ENCODE results near the gene MYO9A. TPM values are rescaled to one million over a fixed set of nuclear protein-coding genes. Genes with fewer than 3 reads are reported as not detected.

Gene MYO9A
- total RNA-seq, 2 experiments from 2014 or later, result 18.6 to 22.2 TPM

GRCh38 chr15:72155003-72155621 is 37.2 kb upstream of the MYO9A start:
- H3K4me3 Mint-ChIP-seq, result peak overlapping the region; percentile 61
- H3K9me3 Mint-ChIP-seq, result no peaks in the 10 kb centered on the region
- peaks cover 8% of the 10 kb centered on the region for H3K4me1 Mint-ChIP-seq
- ChIA-PET CTCF (interaction anchor here (1.0 to 3.0 kb wide), 5 partner anchors 13 to 412 kb away, joined by 4 to 36 read pairs (median 14); no protein-coding TSS in a partner anchor), POLR2A (no interaction called here)
- DNase-seq, result no peak
- no peak overlapping the region for H3K27ac Mint-ChIP-seq
- no peaks in the 10 kb centered on the region for H3K36me3 Mint-ChIP-seq (ENCODE audit: low read depth)
- peaks cover 4% of the 10 kb centered on the region for H3K27me3 Mint-ChIP-seq

DNA sequence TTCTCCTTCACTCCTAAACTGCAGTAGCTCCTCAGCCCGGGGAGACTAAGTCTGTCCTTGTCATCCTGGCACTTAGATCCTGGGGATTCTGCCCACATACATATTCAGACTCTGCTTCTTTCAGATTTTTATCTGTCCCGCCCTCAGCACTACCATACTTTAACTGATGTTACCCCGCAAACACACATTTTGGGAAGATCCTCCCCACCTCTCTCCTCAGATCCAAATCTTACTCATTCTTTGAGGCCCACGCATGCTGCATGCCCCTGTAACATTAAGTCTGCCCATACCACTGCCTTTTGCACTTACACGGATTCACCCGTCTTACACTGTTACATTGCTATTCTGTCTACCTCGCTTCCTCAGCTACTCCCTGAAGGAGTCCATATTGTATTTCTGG is 36.4 kb upstream of the MYO9A start:
- CTCF ChIA-PET, result interaction anchor here (1.2 to 1.6 kb wide), 3 partner anchors 36 to 410 kb away, joined by 3 to 6 read pairs (median 5); partner anchors contain the start of genes MYO9A and SENP8
- H3K27me3 Mint-ChIP-seq, result peaks cover 4% of the 10 kb centered on the region

DNA sequence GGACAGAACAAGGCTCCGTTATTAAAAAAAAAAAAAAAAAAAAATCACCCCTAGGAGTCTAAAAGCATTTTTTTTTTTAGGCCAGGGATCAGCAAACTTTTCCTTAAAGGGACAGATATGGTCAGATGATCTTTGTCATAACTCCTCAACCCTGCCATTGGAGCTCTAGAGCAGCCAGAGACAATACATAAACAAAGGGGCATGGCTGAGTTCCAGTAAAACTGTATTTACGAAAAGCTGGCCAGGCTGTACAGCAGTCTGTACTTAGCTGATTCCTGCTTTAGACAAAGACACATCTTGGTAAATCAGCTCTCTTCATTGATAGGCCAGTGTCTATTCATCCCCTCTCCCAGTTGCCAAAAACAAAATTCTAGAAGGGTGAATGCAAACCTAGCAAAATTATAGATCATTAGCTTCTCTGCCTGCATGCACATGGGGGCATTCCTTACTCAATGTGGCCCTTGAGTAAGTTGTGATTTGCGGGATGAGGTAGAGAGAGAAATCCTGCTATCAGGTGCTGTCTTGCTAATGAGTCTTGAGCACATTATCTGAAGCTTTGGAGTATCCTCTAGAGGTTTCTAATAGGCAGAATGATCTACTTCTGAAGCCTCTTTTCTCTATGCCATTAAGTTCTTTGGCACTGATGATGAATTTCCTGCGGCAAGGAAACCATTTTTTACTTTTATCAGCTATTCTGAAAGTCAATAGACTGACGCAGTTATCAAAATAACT is 35.5 kb upstream of the MYO9A start:
- peaks cover 8% of the 10 kb centered on the region for H3K4me1 Mint-ChIP-seq
- no peaks in the 10 kb centered on the region for H3K36me3 Mint-ChIP-seq (ENCODE audit: low read depth)
- POLR2A ChIA-PET, result no interaction called here
- H3K27me3 Mint-ChIP-seq, result no peaks in the 10 kb centered on the region
- no peaks in the 10 kb centered on the region for H3K9me3 Mint-ChIP-seq
- DNase-seq, result no peak
- H3K27ac Mint-ChIP-seq, result no peak overlapping the region
- CTCF ChIA-PET, result interaction anchor here (1.2 to 1.6 kb wide), 4 partner anchors 35 to 409 kb away, joined by 3 to 6 read pairs (median 4); partner anchors contain the start of genes MYO9A and SENP8
- no peak overlapping the region for H3K4me3 Mint-ChIP-seq

More for the DNA sequence above, 36.4 kb upstream of the MYO9A start:
- H3K9me3 Mint-ChIP-seq, result no peaks in the 10 kb centered on the region
- POLR2A ChIA-PET, result no interaction called here
- no peaks in the 10 kb centered on the region for H3K36me3 Mint-ChIP-seq (ENCODE audit: low read depth)
- peaks cover 8% of the 10 kb centered on the region for H3K4me1 Mint-ChIP-seq
- no peak for DNase-seq
- no peak overlapping the region for H3K27ac Mint-ChIP-seq
- H3K4me3 Mint-ChIP-seq, result no peak overlapping the region

DNA sequence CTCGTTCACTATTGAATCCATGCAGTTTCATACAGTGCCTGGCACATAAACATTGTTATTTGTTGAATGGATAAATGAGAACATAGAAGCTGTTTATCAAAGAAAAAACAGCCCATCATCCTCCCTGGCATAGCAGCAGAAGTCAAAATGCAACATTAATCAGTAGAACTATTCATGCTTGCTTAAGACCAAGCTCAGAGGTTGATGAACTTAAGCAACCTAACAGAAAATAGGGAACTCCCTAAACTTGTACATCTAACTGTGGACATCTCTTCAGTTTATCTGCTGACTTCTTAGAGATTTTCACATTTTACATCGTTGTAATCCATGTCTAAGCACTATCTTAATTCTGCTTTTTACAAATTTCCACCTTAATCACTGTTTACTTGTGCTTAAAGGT is 29.5 kb upstream of the MYO9A start:
- Mint-ChIP-seq H3K36me3 (ENCODE audit: low read depth) (no peaks in the 10 kb centered on the region), H3K9me3 (no peaks in the 10 kb centered on the region), H3K4me3 (no peak overlapping the region), H3K27ac (no peak overlapping the region), H3K27me3 (no peaks in the 10 kb centered on the region), H3K4me1 (no peaks in the 10 kb centered on the region)
- no peak for DNase-seq
- ChIA-PET POLR2A (no interaction called here), CTCF (no interaction called here)

DNA sequence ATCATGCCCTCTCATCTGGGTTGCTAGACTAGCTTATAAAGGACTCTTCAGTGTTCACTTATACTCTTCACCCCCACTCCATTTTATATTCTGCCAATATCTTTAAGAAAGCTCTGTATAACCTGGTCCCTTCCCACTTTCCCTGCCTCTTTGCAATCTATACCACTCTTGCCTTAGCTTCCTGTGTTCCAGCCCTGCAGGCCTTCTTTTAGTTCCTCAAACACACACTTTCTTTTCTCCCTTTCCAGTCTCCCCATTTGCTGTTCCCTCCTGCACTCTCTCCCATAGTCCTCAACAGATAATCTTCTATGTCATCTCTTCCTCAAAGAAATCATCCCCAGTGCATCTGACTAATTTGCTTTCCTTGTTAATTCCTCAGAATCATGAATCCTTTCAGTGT is 29.0 kb upstream of the MYO9A start:
- POLR2A ChIA-PET, result no interaction called here
- no peak for DNase-seq
- Mint-ChIP-seq H3K36me3 (ENCODE audit: low read depth) (no peaks in the 10 kb centered on the region), H3K27me3 (no peaks in the 10 kb centered on the region), H3K27ac (no peak overlapping the region), H3K9me3 (no peaks in the 10 kb centered on the region), H3K4me1 (no peaks in the 10 kb centered on the region), H3K4me3 (no peak overlapping the region)
- CTCF ChIA-PET, result no interaction called here

DNA sequence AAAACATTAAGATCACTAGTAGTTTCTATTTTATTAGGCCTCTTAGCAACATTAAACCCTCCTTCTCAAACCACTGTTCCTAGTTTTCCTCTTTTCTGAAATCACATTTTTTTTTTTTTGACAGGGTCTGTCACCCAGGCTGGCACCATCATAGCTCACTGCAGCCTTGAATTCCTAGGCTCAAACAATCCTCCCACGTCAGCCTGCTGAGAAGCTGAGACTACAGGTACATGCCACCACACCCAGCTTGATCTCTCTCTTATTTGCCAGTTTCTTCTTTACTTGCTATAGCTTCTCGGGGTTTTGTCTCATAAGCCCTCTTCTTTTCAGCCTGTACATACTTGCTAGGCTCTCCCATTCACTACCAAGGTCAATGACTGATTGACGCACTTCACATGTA is 28.3 kb upstream of the MYO9A start:
- Mint-ChIP-seq H3K27me3 (no peaks in the 10 kb centered on the region), H3K9me3 (no peaks in the 10 kb centered on the region), H3K4me3 (no peak overlapping the region), H3K36me3 (ENCODE audit: low read depth) (no peaks in the 10 kb centered on the region), H3K4me1 (peaks cover 4% of the 10 kb centered on the region), H3K27ac (no peak overlapping the region)
- ChIA-PET CTCF (interaction anchor here (0.9 kb wide), 1 partner anchor 81 kb away, joined by 3 read pairs; no protein-coding TSS in a partner anchor), POLR2A (no interaction called here)
- no peak for DNase-seq

- H3K4me1 Mint-ChIP-seq, result peaks cover 4% of the 10 kb centered on the region
- no peak overlapping the region for H3K27ac Mint-ChIP-seq
- POLR2A ChIA-PET, result no interaction called here
- H3K27me3 Mint-ChIP-seq, result no peaks in the 10 kb centered on the region
- no peaks in the 10 kb centered on the region for H3K36me3 Mint-ChIP-seq (ENCODE audit: low read depth)
- CTCF ChIA-PET, result no interaction called here
- DNase-seq, result no peak
- H3K9me3 Mint-ChIP-seq, result no peaks in the 10 kb centered on the region
- H3K4me3 Mint-ChIP-seq, result no peak overlapping the region
Measured at GRCh38 chr15:72141171-72142084, 23.5 kb upstream of the MYO9A start.

DNA sequence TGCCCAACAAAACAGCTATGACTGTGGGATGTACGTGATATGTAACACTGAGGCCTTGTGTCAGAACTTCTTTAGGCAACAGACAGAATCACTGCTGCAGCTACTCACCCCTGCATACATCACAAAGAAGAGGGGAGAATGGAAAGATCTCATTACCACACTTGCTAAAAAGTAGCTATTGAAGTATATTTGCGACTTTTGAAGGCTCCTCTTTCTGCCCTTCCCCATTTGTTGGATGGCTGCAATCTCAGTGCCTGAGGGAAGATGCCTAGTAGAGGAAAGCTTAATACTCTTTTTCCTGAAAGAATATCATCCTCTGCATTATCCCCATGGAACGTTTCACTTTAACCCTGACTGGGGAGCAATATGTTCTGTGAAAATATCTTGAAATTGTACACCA is 22.1 kb upstream of the MYO9A start:
- Mint-ChIP-seq H3K4me1 (peaks cover 4% of the 10 kb centered on the region), H3K27ac (no peak overlapping the region), H3K9me3 (no peaks in the 10 kb centered on the region), H3K27me3 (no peaks in the 10 kb centered on the region), H3K4me3 (no peak overlapping the region), H3K36me3 (ENCODE audit: low read depth) (no peaks in the 10 kb centered on the region)
- ChIA-PET POLR2A (no interaction called here), CTCF (interaction anchor here (0.6 kb wide), 1 partner anchor 288 kb away, joined by 4 read pairs; no protein-coding TSS in a partner anchor)
- no peak for DNase-seq

GRCh38 chr15:72139667-72140066 is 21.7 kb upstream of the MYO9A start:
- ChIA-PET CTCF (interaction anchor here (0.6 kb wide), 1 partner anchor 287 kb away, joined by 4 read pairs; no protein-coding TSS in a partner anchor), POLR2A (no interaction called here)
- Mint-ChIP-seq H3K4me3 (no peak overlapping the region), H3K27ac (no peak overlapping the region), H3K9me3 (no peaks in the 10 kb centered on the region), H3K4me1 (peaks cover 4% of the 10 kb centered on the region), H3K36me3 (ENCODE audit: low read depth) (no peaks in the 10 kb centered on the region), H3K27me3 (no peaks in the 10 kb centered on the region)
- DNase-seq, result no peak

GRCh38 chr15:72136170-72137051 is 18.5 kb upstream of the MYO9A start:
- Mint-ChIP-seq H3K27ac (no peak overlapping the region), H3K4me3 (no peak overlapping the region), H3K36me3 (ENCODE audit: low read depth) (no peaks in the 10 kb centered on the region), H3K27me3 (no peaks in the 10 kb centered on the region), H3K9me3 (no peaks in the 10 kb centered on the region), H3K4me1 (peaks cover 1% of the 10 kb centered on the region)
- CTCF ChIA-PET, result interaction anchor here (0.6 kb wide), 1 partner anchor 82 kb away, joined by 3 read pairs; no protein-coding TSS in a partner anchor
- POLR2A ChIA-PET, result no interaction called here
- DNase-seq, result no peak

DNA sequence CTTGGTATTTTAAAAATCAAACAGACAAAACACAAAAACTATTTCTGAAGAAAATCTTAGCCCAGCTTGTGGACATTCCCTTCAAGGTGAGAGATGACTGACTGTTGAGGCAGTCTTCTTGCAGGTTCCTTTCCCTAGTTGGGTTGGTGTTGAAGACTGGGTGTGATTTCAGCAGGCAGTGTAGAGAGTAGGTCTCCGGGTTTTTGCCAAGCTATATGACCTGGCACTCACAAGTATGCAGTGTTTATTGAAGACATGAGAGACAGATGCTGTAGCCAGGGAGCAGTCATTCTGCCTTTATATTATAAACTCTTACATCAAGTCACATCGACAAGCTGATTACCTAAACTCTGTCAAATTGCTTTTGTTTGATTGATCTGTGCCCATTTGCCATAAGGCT is 17.8 kb upstream of the MYO9A start:
- Mint-ChIP-seq H3K4me3 (no peak overlapping the region), H3K9me3 (no peaks in the 10 kb centered on the region), H3K36me3 (ENCODE audit: low read depth) (no peaks in the 10 kb centered on the region), H3K27ac (no peak overlapping the region), H3K4me1 (no peaks in the 10 kb centered on the region), H3K27me3 (no peaks in the 10 kb centered on the region)
- POLR2A ChIA-PET, result no interaction called here
- CTCF ChIA-PET, result interaction anchor here (0.6 kb wide), 1 partner anchor 82 kb away, joined by 3 read pairs; no protein-coding TSS in a partner anchor
- DNase-seq, result no peak

DNA sequence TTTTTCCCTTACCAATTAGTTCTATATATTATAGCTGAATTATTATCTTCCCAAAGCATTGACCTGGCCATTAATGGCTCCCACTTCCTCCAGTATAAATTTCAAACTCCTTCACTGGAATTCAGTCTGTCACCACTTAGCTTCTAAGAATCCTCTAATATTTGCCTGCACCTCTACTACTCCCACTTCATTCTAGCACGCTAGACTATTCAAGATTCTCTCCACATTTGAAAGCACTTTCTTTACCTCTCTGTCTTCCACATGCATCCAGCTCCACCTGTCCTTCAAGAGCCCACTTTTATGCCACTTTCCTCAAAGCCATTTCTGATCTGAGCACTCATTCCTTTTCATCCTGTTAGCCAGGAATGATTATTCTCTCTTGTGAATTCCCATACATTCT is 15.3 kb upstream of the MYO9A start:
- H3K4me3 Mint-ChIP-seq, result no peak overlapping the region
- no peaks in the 10 kb centered on the region for H3K4me1 Mint-ChIP-seq
- no peaks in the 10 kb centered on the region for H3K27me3 Mint-ChIP-seq
- ChIA-PET POLR2A (no interaction called here), CTCF (no interaction called here)
- DNase-seq, result no peak
- no peak overlapping the region for H3K27ac Mint-ChIP-seq
- H3K9me3 Mint-ChIP-seq, result no peaks in the 10 kb centered on the region
- H3K36me3 Mint-ChIP-seq (ENCODE audit: low read depth), result no peaks in the 10 kb centered on the region

Data from activated CD4-positive, alpha-beta memory T cell treated with anti-CD3 and anti-CD28 coated beads, Interleukin-2, amount 10 ng/mL, durations not matched to agents 7 days and 5 days (primary cell).